Left lung (tissue), 10 donors: ENCODE results near the gene SLC6A7. TPM values are rescaled to one million over a fixed set of nuclear protein-coding genes. Genes with fewer than 3 reads are reported as not detected.

Source experiments
- ATAC-seq: fragments of 200-7000 bp; cut with Tn5 transposase; one replicate; pipeline ENCODE4 v1.9.1; 2020; ENCODE audit warnings: moderate library complexity
- DNase-seq, 4 donors: peaks; one replicate each; pipeline ENCODE4 v3.0.0-alpha.2; 2013 to 2020
- H3K27ac ChIP-seq, 2 donors: fragments of 200-600 bp; sonication (generic) in 1 of 2; one replicate each; pipeline versions ENCODE4 v1.5.0 to v1.8.0; 2020 to 2021
- H3K27me3 ChIP-seq, 2 donors: fragments of 200-600 bp; sonication (generic) in 1 of 2; one replicate each; pipeline versions ENCODE4 v1.5.0 to v1.8.0; 2020 to 2021
- H3K36me3 ChIP-seq, 2 donors: fragments of 200-600 bp; sonication (generic) in 1 of 2; one replicate each; pipeline versions ENCODE4 v1.5.0 to v1.8.0; 2020 to 2021
- H3K4me1 ChIP-seq, 2 donors: fragments of 200-600 bp; one replicate each; pipeline ENCODE4 v1.8.0; 2021
- H3K4me3 ChIP-seq, 2 donors: fragments of 200-600 bp; sonication (generic) in 1 of 2; one replicate each; pipeline versions ENCODE4 v1.5.0 to v1.8.0; 2020 to 2021; ENCODE audit warnings: mild to moderate bottlenecking in 1 of 2
- H3K9me3 ChIP-seq, 2 donors: fragments of 200-600 bp; sonication (generic) in 1 of 2; one replicate each; pipeline versions ENCODE4 v1.5.0 to v1.8.0; 2020 to 2021
- CTCF ChIP-seq, 2 donors: fragments of 200-600 bp; sonication (generic) in 1 of 2; IDR thresholded peaks; one replicate each; pipeline versions ENCODE4 v1.5.0 to v1.8.0; 2021; ENCODE audit warnings: antibody characterized with exemption in 2 of 2
- intact Hi-C, 2 donors: fragments of 100-400 bp; cut with DNase I; formaldehyde crosslinking; loops; one replicate each; pipeline versions ENCODE4 v1.11.2 to v1.14.2; 2022
- polyA plus RNA-seq, 6 donors: library from polyadenylated mRNA; unstranded; fragments of 120-200 nt; gene quantifications; one replicate each; pipeline ENCODE4 v1.2.1, GENCODE V29; 2013; ENCODE audit not compliant: insufficient read length in 6 of 6
- total RNA-seq, 2 donors: library from RNA; stranded (reverse); fragmentation: NEBNext Ultra II Directional; extraction: Animal tissue kit (Norgen Biotek cat#: 25700); gene quantifications; one replicate each; pipeline ENCODE4 v1.2.1, GENCODE V29; 2021
- donor health status: DM: no; HTN: yes; CAD: no.
- donor health status: DM: no; HTN: no; CAD: no.

Gene SLC6A7
- total and polyA plus RNA-seq, 8 donors: 0.13 TPM; not detected in 7

- intact Hi-C loops: no loop called here
- ATAC-seq (no peak), DNase-seq (no peak)
- H3K9me3 ChIP-seq: no peaks in the 10 kb centered on the region
- peaks cover 0 to 30% of the 10 kb centered on the region in 2 donors for H3K27me3 ChIP-seq
- TF ChIP-seq CTCF (IDR thresholded peaks at IDR 0.05): no peak
- peak overlapping the region; percentile 25 to 73 for H3K27ac ChIP-seq
- H3K4me3 ChIP-seq: no peak overlapping the region
- no peaks in the 10 kb centered on the region for H3K36me3 ChIP-seq
- peaks cover 2 to 10% of the 10 kb centered on the region in 2 donors for H3K4me1 ChIP-seq
These were observed 30.8 kb upstream of the SLC6A7 start for GRCh38 chr5:150159031-150159430.

GRCh38 chr5:150159741-150160179 is 30.1 kb upstream of the SLC6A7 start:
- DNase-seq: peak in 1 of 4 donors; percentile 78
- peak; percentile 2 for ATAC-seq
- H3K4me1 ChIP-seq: peaks cover 2 to 10% of the 10 kb centered on the region in 2 donors
- H3K27ac ChIP-seq: peak overlapping the region; percentile 23 to 73
- H3K27me3 ChIP-seq: peaks cover 0 to 28% of the 10 kb centered on the region in 2 donors
- no peak for TF ChIP-seq CTCF (IDR thresholded peaks at IDR 0.05)
- intact Hi-C loops: loop anchor here in 1 of 2 donors (5.0 kb wide), 1 partner anchor 58 kb away; no protein-coding TSS in a partner anchor
- H3K36me3 ChIP-seq: no peaks in the 10 kb centered on the region
- no peaks in the 10 kb centered on the region for H3K9me3 ChIP-seq
- H3K4me3 ChIP-seq: no peak overlapping the region

GRCh38 chr5:150160448-150161081 is 29.3 kb upstream of the SLC6A7 start:
- H3K9me3 ChIP-seq: no peaks in the 10 kb centered on the region
- peaks cover 0 to 24% of the 10 kb centered on the region in 2 donors for H3K27me3 ChIP-seq
- TF ChIP-seq CTCF (IDR thresholded peaks at IDR 0.05): no peak
- H3K36me3 ChIP-seq: no peaks in the 10 kb centered on the region
- peaks cover 2 to 9% of the 10 kb centered on the region in 2 donors for H3K4me1 ChIP-seq
- DNase-seq (no peak), ATAC-seq (no peak)
- H3K4me3 ChIP-seq: no peak overlapping the region
- peak overlapping the region; percentile 23 to 73 for H3K27ac ChIP-seq
- intact Hi-C loops: loop anchor here in 1 of 2 donors (5.0 kb wide), 1 partner anchor 57 kb away; no protein-coding TSS in a partner anchor

- Histone ChIP-seq H3K27ac (no peak overlapping the region), H3K4me3 (no peak overlapping the region), H3K9me3 (no peaks in the 10 kb centered on the region), H3K36me3 (no peaks in the 10 kb centered on the region), H3K27me3 (peaks cover 0 to 24% of the 10 kb centered on the region in 2 donors), H3K4me1 (peaks cover 0 to 2% of the 10 kb centered on the region in 2 donors)
- intact Hi-C loops: loop anchor here in 1 of 2 donors (5.0 kb wide), 1 partner anchor 56 kb away; no protein-coding TSS in a partner anchor
- TF ChIP-seq CTCF (IDR thresholded peaks at IDR 0.05): peak; percentile 86 to 92
- peak in 2 of 4 donors; percentile 70 to 93 for DNase-seq
- peak; percentile 87 for ATAC-seq
These were observed 28.4 kb upstream of the SLC6A7 start for GRCh38 chr5:150161242-150162141.

GRCh38 chr5:150162142-150162513 is 27.7 kb upstream of the SLC6A7 start:
- no peak for DNase-seq
- intact Hi-C loops: loop anchor here in 1 of 2 donors (5.0 kb wide), 1 partner anchor 55 kb away; no protein-coding TSS in a partner anchor
- Histone ChIP-seq H3K4me3 (no peak overlapping the region), H3K27me3 (peaks cover 6 to 24% of the 10 kb centered on the region in 2 donors), H3K9me3 (no peaks in the 10 kb centered on the region), H3K27ac (no peak overlapping the region), H3K36me3 (no peaks in the 10 kb centered on the region), H3K4me1 (peaks cover 0 to 2% of the 10 kb centered on the region in 2 donors)
- no peak for TF ChIP-seq CTCF (IDR thresholded peaks at IDR 0.05)
- no peak for ATAC-seq
